H1 (cell line): Measurements from ENCODE around the gene TUBGCP5. TPM values are rescaled to one million over a fixed set of nuclear protein-coding genes. Genes with fewer than 3 reads are reported as not detected.

Source experiments
- CTCF ChIA-PET: fragments of 300-600 bp; sonication (Branson Sonifier 250); formaldehyde crosslinking; loops from one replicate; lab custom pipeline; 2021; ENCODE audit not compliant: partially characterized antibody; lab: Charles Lee
- POLR2A ChIA-PET: fragments of 300-600 bp; sonication (Branson Sonifier 250); formaldehyde crosslinking; loops from one replicate; lab custom pipeline; 2021; ENCODE audit warnings: inconsistent platforms; ENCODE audit not compliant: partially characterized antibody; lab: Charles Lee
- DNase-seq, 2 experiments: peaks; one replicate each; pipeline versions ENCODE4 v3.0.0 to v3.0.0-alpha.2; 2010 to 2022; ENCODE audit warnings: low spot score in 2 of 2, low read depth in 1 of 2, mixed read lengths in 1 of 2
- FAIRE-seq: peaks from 2 replicates; lab custom pipeline; 2011; peaks lifted over from hg19 to GRCh38; lab: Jason Lieb, UNC
- H2AFZ ChIP-seq: 2 replicates; pipeline ENCODE4 v1.8.1; 2012; ENCODE audit warnings: low read length, inconsistent platforms
- H2AK5ac ChIP-seq: 2 replicates; pipeline ENCODE4 v1.6.1; 2013; ENCODE audit warnings: low read depth, low read length
- H2BK120ac ChIP-seq: replicated peaks from 2 replicates; pipeline ENCODE3; 2013; ENCODE audit warnings: low read depth, low read length, inconsistent platforms
- H2BK12ac ChIP-seq: 2 replicates; pipeline ENCODE4 v1.6.1; 2013; ENCODE audit warnings: low read depth, low read length
- H2BK15ac ChIP-seq: 2 replicates; pipeline ENCODE4 v1.6.1; 2013; ENCODE audit warnings: low read length
- H2BK20ac ChIP-seq: 2 replicates; pipeline ENCODE4 v1.6.1; 2013; ENCODE audit warnings: low read length
- H2BK5ac ChIP-seq: 2 replicates; pipeline ENCODE4 v1.6.1; 2013; ENCODE audit warnings: low read depth, low read length
- H3K14ac ChIP-seq: 2 replicates; pipeline ENCODE4 v1.6.1; 2013; ENCODE audit warnings: inconsistent platforms; ENCODE audit not compliant: insufficient read length
- H3K18ac ChIP-seq: 2 replicates; pipeline ENCODE4 v1.6.1; 2013; ENCODE audit warnings: low read length; ENCODE audit errors: extremely low read depth
- H3K23ac ChIP-seq: 2 replicates; pipeline ENCODE4 v1.6.1; 2013; ENCODE audit warnings: inconsistent platforms; ENCODE audit not compliant: insufficient read length
- H3K23me2 ChIP-seq: 2 replicates; pipeline ENCODE4 v1.6.1; 2013; ENCODE audit warnings: low read depth, low read length
- H3K27ac ChIP-seq: 2 replicates; pipeline ENCODE4 v1.6.1; 2011; ENCODE audit warnings: low read depth, low read length, inconsistent platforms
- H3K27me3 ChIP-seq, 4 experiments: replicated peaks in 1 of 4; 1 replicate in 1 of 4; 2 replicates in 3 of 4; pipeline versions ENCODE4 v1.6.1 to v1.8.1; 2011 to 2013; ENCODE audit warnings: low read length in 3 of 4, mild to moderate bottlenecking in 3 of 4, inconsistent platforms in 2 of 4, mixed read lengths in 2 of 4, moderate library complexity in 1 of 4; ENCODE audit not compliant: control insufficient read depth in 3 of 4, insufficient read depth in 3 of 4; ENCODE audit errors: extremely low read depth in 1 of 4
- H3K36me3 ChIP-seq, 4 experiments: 2 replicates each; pipeline versions ENCODE4 v1.6.1 to v1.8.1; 2011 to 2013; ENCODE audit warnings: mild to moderate bottlenecking in 4 of 4, low read length in 3 of 4, moderate library complexity in 2 of 4, control low read depth in 1 of 4, inconsistent platforms in 1 of 4; ENCODE audit not compliant: insufficient read depth in 4 of 4, control insufficient read depth in 2 of 4
- H3K4ac ChIP-seq: replicated peaks from 2 replicates; pipeline ENCODE3; 2013; ENCODE audit warnings: low read length, low read depth, mixed read lengths, inconsistent platforms; ENCODE audit not compliant: insufficient read length
- H3K4me1 ChIP-seq, 4 experiments: replicated peaks in 1 of 4; 1 replicate in 1 of 4; 2 replicates in 3 of 4; pipeline versions ENCODE4 v1.6.1 to v1.8.1; 2011 to 2013; ENCODE audit warnings: low read length in 3 of 4, inconsistent platforms in 2 of 4, mixed read lengths in 1 of 4; ENCODE audit not compliant: insufficient read depth in 4 of 4, control insufficient read depth in 3 of 4
- H3K4me2 ChIP-seq, 2 experiments: 2 replicates each; pipeline versions ENCODE4 v1.6.1 to v1.8.1; 2011 to 2013; ENCODE audit warnings: low read depth in 2 of 2, low read length in 2 of 2, control low read depth in 1 of 2, inconsistent platforms in 1 of 2, mild to moderate bottlenecking in 1 of 2; ENCODE audit not compliant: insufficient read depth in 1 of 2
- H3K4me3 ChIP-seq, 4 experiments: fragments of 200-600, 300-600 bp in 1 of 4; sonication (generic), shearing (Covaris generic), sonication (Bioruptor Twin) in 1 of 4; 2 replicates each; pipeline versions ENCODE4 v1.5.1 to v1.8.1; 2011 to 2016; ENCODE audit warnings: low read length in 4 of 4, low read depth in 3 of 4, control low read depth in 2 of 4, inconsistent platforms in 2 of 4, mild to moderate bottlenecking in 2 of 4, mixed read lengths in 1 of 4, moderate library complexity in 1 of 4; ENCODE audit not compliant: insufficient read depth in 2 of 4; ENCODE audit errors: extremely low read depth in 1 of 4
- H3K56ac ChIP-seq: replicated peaks from 2 replicates; pipeline ENCODE3; 2013; ENCODE audit warnings: low read depth, mild to moderate bottlenecking, mixed read lengths, low read length, inconsistent platforms; ENCODE audit not compliant: insufficient read length
- H3K79me1 ChIP-seq: 2 replicates; pipeline ENCODE4 v1.6.1; 2013; ENCODE audit warnings: low read depth, low read length, control low read depth
- H3K79me2 ChIP-seq, 2 experiments: 2 replicates each; pipeline versions ENCODE4 v1.6.1 to v1.8.1; 2012 to 2013; ENCODE audit warnings: low read length in 2 of 2, mild to moderate bottlenecking in 2 of 2, inconsistent platforms in 1 of 2; ENCODE audit not compliant: insufficient read depth in 2 of 2, control insufficient read depth in 1 of 2
- H3K9ac ChIP-seq, 4 experiments: replicated peaks in 1 of 4; 1 replicate in 1 of 4; 2 replicates in 3 of 4; pipeline versions ENCODE4 v1.6.1 to v1.8.1; 2011 to 2013; ENCODE audit warnings: low read depth in 3 of 4, low read length in 3 of 4, control low read depth in 2 of 4, mild to moderate bottlenecking in 2 of 4, moderate library complexity in 2 of 4, inconsistent platforms in 1 of 4; ENCODE audit errors: extremely low read depth in 1 of 4
- H3K9me3 ChIP-seq, 2 experiments: 2 replicates each; pipeline versions ENCODE4 v1.6.1 to v1.8.1; 2012 to 2013; ENCODE audit warnings: mild to moderate bottlenecking in 2 of 2, moderate library complexity in 2 of 2, control low read depth in 1 of 2, inconsistent platforms in 1 of 2, low read depth in 1 of 2, low read length in 1 of 2, mixed read lengths in 1 of 2; ENCODE audit not compliant: insufficient read depth in 2 of 2
- H4K20me1 ChIP-seq, 2 experiments: replicated peaks in 1 of 2; 2 replicates each; pipeline versions ENCODE3 to v1.8.1; 2011 to 2013; ENCODE audit warnings: inconsistent platforms in 2 of 2, low read length in 2 of 2, mild to moderate bottlenecking in 1 of 2; ENCODE audit not compliant: insufficient read depth in 2 of 2, control insufficient read depth in 1 of 2
- H4K5ac ChIP-seq: 2 replicates; pipeline ENCODE4 v1.6.1; 2013; ENCODE audit warnings: low read length, low read depth, mixed read lengths, inconsistent platforms; ENCODE audit not compliant: insufficient read length
- H4K8ac ChIP-seq: 2 replicates; pipeline ENCODE4 v1.8.0; 2013; ENCODE audit warnings: mild to moderate bottlenecking, moderate library complexity, low read length, inconsistent platforms; ENCODE audit not compliant: insufficient read depth; ENCODE audit errors: extremely low read depth
- H4K91ac ChIP-seq: replicated peaks from 2 replicates; pipeline ENCODE3; 2013; ENCODE audit warnings: low read length, mixed read lengths, inconsistent platforms; ENCODE audit not compliant: insufficient read length
- BCL11A ChIP-seq, 2 experiments: IDR thresholded peaks; one replicate each; pipeline ENCODE4 v1.6.1; 2011; ENCODE audit warnings: low read depth in 2 of 2, low read length in 2 of 2, mild to moderate bottlenecking in 2 of 2
- HDAC2 ChIP-seq, 2 experiments: fragments of 300-600 bp in 1 of 2; sonication (generic) in 1 of 2; IDR thresholded peaks; 2 replicates each; pipeline ENCODE4 v1.6.1; 2011 to 2012; ENCODE audit warnings: low read depth in 2 of 2, low read length in 2 of 2, mild to moderate bottlenecking in 2 of 2, moderate library complexity in 2 of 2, borderline replicate concordance in 1 of 2, inconsistent platforms in 1 of 2
- TCF12 ChIP-seq: IDR thresholded peaks from 2 replicates; pipeline ENCODE4 v1.6.1; 2011; ENCODE audit warnings: low read depth, mild to moderate bottlenecking, low read length
- WGBS, 2 experiments: shearing (Covaris generic) in 1 of 2; methylation state at CpG; one replicate each; pipeline versions ENCODE4 v1.1.6 to v1.1.7; 2013 to 2015; ENCODE audit warnings: low lambda C conversion rate in 2 of 2, mixed read lengths in 2 of 2, inconsistent platforms in 1 of 2, low coverage in 1 of 2, missing lambda C conversion rate in 1 of 2; ENCODE audit not compliant: insufficient replicate concordance in 2 of 2, insufficient coverage in 1 of 2, insufficient read length in 1 of 2; ENCODE audit errors: extremely low coverage in 1 of 2, missing lambda C conversion rate in 1 of 2; 5-methylcytosine and 5-hydroxymethylcytosine counted together
- polyA plus RNA-seq, 7 experiments: library from polyadenylated mRNA; depleted of rRNA in 3 of 7; stranded (reverse) in 5 of 7; unstranded in 2 of 7; fragments of >200 nt in 5 of 7; fragments of 200-250 nt in 2 of 7; gene quantifications; 1 replicate in 5 of 7; 2 replicates in 1 of 7; 4 replicates in 1 of 7; pipeline versions ENCODE4 v1.2.1 to v1.2.3, GENCODE V29; 2011 to 2013; ENCODE audit warnings: missing spikeins in 2 of 7, mixed read lengths in 2 of 7
- total RNA-seq: library from RNA; stranded (reverse); fragmentation: NEBNext Ultra II Directional; extraction: Animal tissue kit (Norgen Biotek cat#: 25700); gene quantifications from 2 replicates; pipeline ENCODE4 v1.2.1, GENCODE V29; 2021

Gene TUBGCP5
- total and polyA plus RNA-seq, 2 of the 8 experiments (the other 6 are each of a cell fraction or from before 2014, with no cell fraction given) = 6.3 to 12.5 TPM

- H3K4me1 ChIP-seq = no peaks in the 10 kb centered on the region
- H3K27ac ChIP-seq = no peak overlapping the region
- no peak overlapping the region for H2BK120ac ChIP-seq
- no peak overlapping the region for H2AFZ ChIP-seq
- H3K23me2 ChIP-seq = 0 out of 2 replicates have a peak, but pooled peaks cover 2% of the 10 kb centered on the region
- H3K9ac ChIP-seq = no peak overlapping the region
- FAIRE-seq (no peak), DNase-seq (no peak)
- no peak overlapping the region for H4K8ac ChIP-seq
- TF ChIP-seq TCF12 = no peak
- no peak for TF ChIP-seq HDAC2 (IDR thresholded peaks at IDR 0.05; ENCODE audit: borderline replicate concordance in 1 of 2, low read depth in 2 of 2, low read length in 2 of 2)
- TF ChIP-seq BCL11A (IDR thresholded peaks at IDR 0.05; ENCODE audit: low read depth in 2 of 2, low read length in 2 of 2) = no peak
- H2BK20ac ChIP-seq = no peak overlapping the region
- POLR2A ChIA-PET = interaction anchor here (0.7 kb wide), 1 partner anchor 55 kb away, joined by 4 read pairs; no protein-coding TSS in a partner anchor
- no peak overlapping the region for H3K18ac ChIP-seq
- no peak overlapping the region for H2BK15ac ChIP-seq
- peaks cover 4 to 28% (median 21%) of the 10 kb centered on the region in 4 experiments; a peak in 7 of 8 replicates for H3K36me3 ChIP-seq
- no peak overlapping the region for H3K4me3 ChIP-seq
- H3K79me2 ChIP-seq = peaks cover 0 to 2% of the 10 kb centered on the region in 2 experiments; a peak in 1 of 4 replicates
- H3K23ac ChIP-seq = no peak overlapping the region
- H4K5ac ChIP-seq = no peak overlapping the region
- H3K27me3 ChIP-seq = no peaks in the 10 kb centered on the region
- no peak overlapping the region for H4K91ac ChIP-seq
- no peak overlapping the region for H2AK5ac ChIP-seq
- H2BK5ac ChIP-seq = no peak overlapping the region
- no peak overlapping the region for H2BK12ac ChIP-seq
- peaks cover 2% of the 10 kb centered on the region; the same call in 1 of the 2 replicates for H3K79me1 ChIP-seq
- H3K14ac ChIP-seq = no peak overlapping the region
- no peak overlapping the region for H3K56ac ChIP-seq
- WGBS, 2 experiments = 96% methylated on average over 2 of the region's 2 CpGs; no CpG with 5 or more reads in 1 of the 2 experiments
- H3K4ac ChIP-seq = no peak overlapping the region
- CTCF ChIA-PET = interaction anchor here (0.7 to 1.2 kb wide), 3 partner anchors 45 to 226 kb away, joined by 3 read pairs; no protein-coding TSS in a partner anchor
- no peak overlapping the region for H3K4me2 ChIP-seq
- H3K9me3 ChIP-seq = no peaks in the 10 kb centered on the region
- peaks cover 0 to 1% of the 10 kb centered on the region in 2 experiments for H4K20me1 ChIP-seq
These were observed 5.4 kb downstream of the TUBGCP5 start for GRCh38 chr15:23033979-23034378.
